ENCODE results near the gene EPB42.

Gene EPB42

DNA sequence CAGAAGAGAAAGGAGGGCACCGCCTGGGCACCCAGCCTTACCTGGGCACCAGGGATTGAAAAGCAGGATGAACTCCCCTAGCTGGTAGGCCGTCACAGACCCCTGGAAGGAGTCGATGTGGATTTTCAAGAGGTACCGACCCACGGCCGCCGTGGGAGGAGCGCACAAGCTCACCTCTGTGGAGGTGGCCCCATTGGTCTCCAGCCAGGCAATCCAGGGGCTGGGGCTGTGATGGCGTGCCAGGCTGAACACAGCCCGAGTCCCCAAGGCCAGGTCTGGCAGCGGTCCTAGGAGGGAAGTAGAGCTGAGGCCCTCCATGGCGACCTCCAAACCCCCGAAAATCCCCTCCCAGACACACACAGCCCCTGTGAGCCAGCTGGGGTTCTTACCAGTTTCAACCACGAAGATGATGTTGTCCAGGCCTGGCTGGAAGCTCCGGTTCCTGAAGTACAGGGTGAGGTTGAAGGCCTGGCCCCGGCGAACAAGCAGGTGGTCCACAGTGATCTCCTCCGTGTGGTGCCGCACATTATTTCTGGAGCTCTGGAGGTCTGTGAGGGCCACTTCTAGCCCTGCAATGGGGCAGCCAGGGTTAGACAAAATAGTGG, 39.3 kb upstream of the EPB42 start:
- in situ Hi-C loops (cut with HindIII; ENCODE audit: low sequenced_read_pairs), result no loop called here
- no peak for DNase-seq (ENCODE audit: low read depth, low spot score)
- TF ChIP-seq, protein P1, sequence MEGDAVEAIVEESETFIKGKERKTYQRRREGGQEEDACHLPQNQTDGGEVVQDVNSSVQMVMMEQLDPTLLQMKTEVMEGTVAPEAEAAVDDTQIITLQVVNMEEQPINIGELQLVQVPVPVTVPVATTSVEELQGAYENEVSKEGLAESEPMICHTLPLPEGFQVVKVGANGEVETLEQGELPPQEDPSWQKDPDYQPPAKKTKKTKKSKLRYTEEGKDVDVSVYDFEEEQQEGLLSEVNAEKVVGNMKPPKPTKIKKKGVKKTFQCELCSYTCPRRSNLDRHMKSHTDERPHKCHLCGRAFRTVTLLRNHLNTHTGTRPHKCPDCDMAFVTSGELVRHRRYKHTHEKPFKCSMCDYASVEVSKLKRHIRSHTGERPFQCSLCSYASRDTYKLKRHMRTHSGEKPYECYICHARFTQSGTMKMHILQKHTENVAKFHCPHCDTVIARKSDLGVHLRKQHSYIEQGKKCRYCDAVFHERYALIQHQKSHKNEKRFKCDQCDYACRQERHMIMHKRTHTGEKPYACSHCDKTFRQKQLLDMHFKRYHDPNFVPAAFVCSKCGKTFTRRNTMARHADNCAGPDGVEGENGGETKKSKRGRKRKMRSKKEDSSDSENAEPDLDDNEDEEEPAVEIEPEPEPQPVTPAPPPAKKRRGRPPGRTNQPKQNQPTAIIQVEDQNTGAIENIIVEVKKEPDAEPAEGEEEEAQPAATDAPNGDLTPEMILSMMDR (IDR thresholded peaks at IDR 0.05; ENCODE audit: low read depth, low read length), result no peak
- H3K4me3 ChIP-seq (ENCODE audit: low read depth, low read length), result no peak overlapping the region

- TF ChIP-seq, protein P1 (IDR thresholded peaks at IDR 0.05; ENCODE audit: low read depth, low read length), result no peak
- DNase-seq (ENCODE audit: low read depth, low spot score), result no peak
- in situ Hi-C loops (cut with HindIII; ENCODE audit: low sequenced_read_pairs), result no loop called here
- H3K4me3 ChIP-seq (ENCODE audit: low read depth, low read length), result no peak overlapping the region
Measured at GRCh38 chr15:43258781-43259180, 38.0 kb upstream of the EPB42 start.

GRCh38 chr15:43256341-43256740, 35.5 kb upstream of the EPB42 start:
- TF ChIP-seq, protein P1 (IDR thresholded peaks at IDR 0.05; ENCODE audit: low read depth, low read length), result no peak
- no peak for DNase-seq (ENCODE audit: low read depth, low spot score)
- in situ Hi-C loops (cut with HindIII; ENCODE audit: low sequenced_read_pairs), result no loop called here
- no peak overlapping the region for H3K4me3 ChIP-seq (ENCODE audit: low read depth, low read length)

DNA sequence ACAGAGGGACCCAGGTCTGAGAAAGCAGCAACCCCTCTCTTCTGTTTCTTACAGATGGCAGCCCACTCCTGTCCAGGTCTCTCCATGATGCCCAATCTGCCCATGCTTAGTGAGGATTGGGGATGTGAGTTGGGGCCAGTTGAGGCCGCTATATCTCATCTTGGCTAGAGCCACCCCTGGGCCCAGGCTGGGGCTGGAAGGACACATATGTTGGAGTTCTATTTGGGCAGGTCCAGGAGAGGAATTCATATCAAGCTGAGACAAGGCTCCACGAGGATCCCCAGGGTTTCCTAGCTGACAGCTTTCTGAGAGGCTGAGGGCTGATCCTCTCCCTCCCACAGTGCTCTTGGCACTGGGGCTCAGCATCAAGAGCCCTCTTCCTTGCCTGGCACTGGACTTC, 34.6 kb upstream of the EPB42 start:
- DNase-seq (ENCODE audit: low read depth, low spot score), result no peak
- TF ChIP-seq, protein P1 (IDR thresholded peaks at IDR 0.05; ENCODE audit: low read depth, low read length), result no peak
- in situ Hi-C loops (cut with HindIII; ENCODE audit: low sequenced_read_pairs), result no loop called here
- H3K4me3 ChIP-seq (ENCODE audit: low read depth, low read length), result no peak overlapping the region

GRCh38 chr15:43253431-43254403, 32.9 kb upstream of the EPB42 start:
- peak; percentile 37 for DNase-seq (ENCODE audit: low read depth, low spot score)
- TF ChIP-seq, protein P1 (IDR thresholded peaks at IDR 0.05; ENCODE audit: low read depth, low read length), result no peak
- H3K4me3 ChIP-seq (ENCODE audit: low read depth, low read length), result no peak overlapping the region
- in situ Hi-C loops (cut with HindIII; ENCODE audit: low sequenced_read_pairs), result no loop called here

DNA sequence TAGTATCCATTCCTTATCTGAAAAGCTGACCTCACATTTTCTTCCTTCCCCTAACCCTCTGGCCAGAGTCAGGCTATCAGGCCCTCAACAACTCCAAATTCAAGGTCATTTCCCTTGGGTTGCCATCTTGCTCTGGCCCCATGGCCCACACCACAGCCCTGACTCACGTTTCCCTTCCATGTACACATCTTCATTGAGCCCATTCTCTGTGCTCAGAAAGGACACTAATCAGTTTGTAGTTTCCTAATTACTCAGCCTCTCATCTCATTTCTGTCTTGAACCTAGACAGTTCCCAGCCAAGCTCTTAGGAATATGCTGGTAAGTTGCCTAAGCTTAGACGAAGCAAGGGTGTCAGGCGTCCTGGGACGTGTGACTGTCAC, 31.0 kb upstream of the EPB42 start:
- DNase-seq (ENCODE audit: low read depth, low spot score), result no peak
- H3K4me3 ChIP-seq (ENCODE audit: low read depth, low read length), result no peak overlapping the region
- TF ChIP-seq, protein P1 (IDR thresholded peaks at IDR 0.05; ENCODE audit: low read depth, low read length), result no peak
- in situ Hi-C loops (cut with HindIII; ENCODE audit: low sequenced_read_pairs), result no loop called here
